ENCODE measurements around the gene LRRC61.
A peak's percentile ranks its signal among the peaks of the same experiment; 100 is the strongest.
"Not testable (repeated sequence)": the region's sequence is repeated elsewhere in the genome, so short reads cannot be mapped to it uniquely, and the experiment has no call there.

Gene LRRC61

GRCh38 chr7:150308575-150308974, 14.6 kb upstream of the LRRC61 start:
- DNase-seq: no peak

- DNase-seq: no peak
Measured at GRCh38 chr7:150311146-150311545, 12.0 kb upstream of the LRRC61 start.

DNA sequence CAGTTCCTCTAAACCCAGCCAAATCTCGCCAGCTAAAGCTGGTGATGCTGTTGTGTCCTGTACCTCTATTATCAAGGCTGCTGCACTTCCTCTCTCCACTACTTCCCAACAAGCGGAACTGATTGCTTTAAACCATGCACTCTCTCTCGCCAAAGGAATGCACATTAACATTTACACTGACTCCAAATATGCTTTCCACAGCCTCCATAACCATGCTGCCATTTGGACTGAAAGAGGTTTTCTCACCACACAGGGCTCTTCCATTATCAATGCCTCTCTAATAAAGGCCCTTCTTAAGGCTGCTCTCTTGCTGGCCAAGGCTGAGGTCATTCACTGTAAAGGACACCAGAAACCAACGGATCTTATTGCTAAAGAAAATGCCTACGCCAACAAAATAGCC, 11.4 kb upstream of the LRRC61 start:
- DNase-seq: no peak

DNA sequence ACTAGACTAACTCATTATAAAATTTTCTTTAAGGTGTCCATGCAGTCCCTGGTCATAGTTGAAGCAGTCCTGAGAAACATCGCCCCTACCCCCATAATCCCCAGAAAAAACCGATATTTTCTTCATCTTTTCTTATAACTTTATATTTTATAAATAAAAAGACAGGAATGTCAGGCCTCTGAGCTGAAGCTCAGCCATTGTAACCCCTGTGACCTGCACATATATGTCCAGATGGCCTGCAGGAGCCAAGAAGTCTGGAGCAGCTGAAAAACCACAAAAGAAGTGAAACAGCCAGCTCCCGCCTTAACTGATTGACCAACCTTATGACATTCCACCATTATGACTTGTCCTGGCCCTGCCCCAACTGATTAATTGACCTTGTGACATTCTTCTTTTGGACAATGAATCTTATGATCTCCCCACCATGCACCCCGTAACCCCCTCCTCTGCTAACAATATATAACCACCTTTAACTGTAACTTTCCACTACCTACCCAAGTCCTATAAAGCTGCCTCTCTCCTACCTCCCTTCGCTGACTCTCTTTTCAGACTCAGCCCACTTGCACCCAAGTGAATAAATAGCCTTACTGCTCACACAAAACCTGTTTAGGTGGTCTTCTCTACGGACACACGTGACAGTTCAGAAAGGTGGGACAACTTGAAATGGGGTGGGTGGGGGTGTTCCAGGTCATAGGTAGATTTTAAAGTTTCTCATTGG, 10.3 kb upstream of the LRRC61 start:
- not testable (repeated sequence) for DNase-seq

DNA sequence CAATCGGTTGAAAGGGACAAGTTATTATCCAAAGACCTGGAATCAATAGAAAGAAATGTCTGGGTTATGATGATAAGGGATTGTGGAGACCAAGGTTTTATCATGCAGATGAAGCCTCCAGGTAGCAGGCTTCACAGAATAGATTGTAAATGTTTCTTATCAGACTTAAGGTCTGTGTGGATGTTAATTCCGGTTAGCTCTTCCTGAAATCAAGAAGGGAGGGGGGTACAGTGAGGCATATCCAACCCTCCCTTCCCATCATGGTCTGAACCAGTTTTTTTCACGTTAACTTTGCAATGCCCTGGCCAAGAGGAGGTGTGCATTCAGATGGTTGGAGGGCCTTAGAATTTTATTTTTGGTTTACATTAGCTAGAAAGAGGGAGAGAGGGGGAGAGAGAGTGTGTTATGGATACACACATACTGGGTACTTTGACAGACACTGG, 9.8 kb upstream of the LRRC61 start:
- DNase-seq: no peak

DNA sequence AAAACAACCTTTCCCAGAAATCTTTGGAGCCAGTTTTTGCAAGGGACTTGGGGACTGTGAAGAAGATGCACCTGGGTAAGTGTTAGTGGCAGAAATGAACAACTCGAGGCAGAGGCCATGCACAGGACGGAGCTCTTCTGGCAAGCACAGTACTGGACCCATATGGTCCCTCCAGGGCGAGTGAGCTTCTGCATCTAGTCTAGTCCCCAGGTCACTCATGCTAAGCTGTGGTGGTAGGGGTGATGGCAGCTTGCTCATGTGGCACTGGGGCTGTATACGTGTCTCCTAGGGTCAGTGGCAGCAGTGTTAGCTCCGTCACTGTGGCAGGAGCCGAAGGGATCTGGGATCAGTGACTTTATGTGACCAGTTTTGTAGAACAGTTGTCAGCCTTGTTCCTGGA, 9.3 kb upstream of the LRRC61 start:
- no peak for DNase-seq

DNA sequence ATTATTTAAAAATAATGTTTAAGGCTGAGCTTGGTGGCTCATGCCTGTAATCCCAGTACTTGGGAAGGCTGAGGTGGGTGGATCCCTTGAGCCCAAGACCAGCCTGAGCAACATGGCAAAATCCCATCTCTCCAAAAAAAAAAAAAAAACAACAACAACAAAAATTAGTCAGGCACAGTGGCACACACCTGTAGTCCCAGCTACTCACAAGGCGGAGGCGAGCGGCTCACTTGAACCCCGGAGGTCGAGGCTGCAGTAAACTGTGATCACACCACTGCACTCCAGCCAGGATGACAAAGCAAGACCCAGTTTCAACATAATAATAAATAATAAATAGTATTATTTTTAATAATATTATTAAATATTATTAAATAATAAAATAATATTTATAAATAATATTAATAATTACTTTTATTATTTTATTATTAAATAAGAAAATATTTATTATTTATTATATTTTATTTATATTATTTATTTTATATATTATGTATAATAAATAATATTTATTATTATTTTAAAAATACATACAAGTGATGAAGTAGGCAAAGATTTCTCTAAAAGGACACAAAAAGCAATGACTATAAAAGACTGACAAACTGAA, 8.4 kb upstream of the LRRC61 start:
- no peak for DNase-seq

GRCh38 chr7:150316987-150317386, 6.2 kb upstream of the LRRC61 start:
- DNase-seq: not testable (repeated sequence)

GRCh38 chr7:150317748-150318444, 5.3 kb upstream of the LRRC61 start:
- DNase-seq: no peak

GRCh38 chr7:150321788-150322113, 1.4 kb upstream of the LRRC61 start:
- no peak for DNase-seq

GRCh38 chr7:150322114-150322832, 882 bp upstream of the LRRC61 start:
- peak; percentile 38 for DNase-seq

DNA sequence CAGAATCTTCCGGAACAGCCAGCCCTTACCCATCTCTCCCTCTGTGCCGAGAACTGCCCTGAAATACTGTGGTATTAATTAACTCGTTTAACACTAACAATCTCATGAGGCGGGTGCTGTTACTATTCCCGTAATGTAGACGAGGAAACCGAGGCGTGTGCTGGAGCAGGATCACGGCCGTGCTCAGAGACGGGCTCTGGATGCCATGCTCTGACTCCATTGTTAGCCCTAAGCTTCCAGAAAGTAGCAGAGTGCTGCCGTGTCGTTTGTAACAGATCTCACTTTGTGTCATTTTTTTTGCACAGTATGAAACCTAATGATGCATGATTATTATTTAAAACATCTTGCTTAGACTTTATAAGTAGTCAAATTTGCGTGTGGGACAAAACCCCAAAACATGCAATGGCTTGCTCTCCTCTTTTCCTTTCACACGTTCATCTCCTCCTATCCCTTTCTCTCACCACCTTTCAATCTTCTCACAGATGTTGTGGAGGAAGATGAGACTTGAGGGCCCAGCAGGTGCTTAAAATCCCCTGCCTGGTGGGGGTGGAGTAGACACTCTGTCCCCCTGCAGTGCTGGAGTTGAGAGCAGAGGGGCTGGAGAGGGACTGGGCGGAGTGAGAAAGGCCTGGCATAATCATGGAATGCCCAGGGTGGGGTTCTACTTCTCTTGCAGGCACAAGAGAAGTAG, 672 bp downstream of the LRRC61 start:
- DNase-seq: peak; percentile 61

DNA sequence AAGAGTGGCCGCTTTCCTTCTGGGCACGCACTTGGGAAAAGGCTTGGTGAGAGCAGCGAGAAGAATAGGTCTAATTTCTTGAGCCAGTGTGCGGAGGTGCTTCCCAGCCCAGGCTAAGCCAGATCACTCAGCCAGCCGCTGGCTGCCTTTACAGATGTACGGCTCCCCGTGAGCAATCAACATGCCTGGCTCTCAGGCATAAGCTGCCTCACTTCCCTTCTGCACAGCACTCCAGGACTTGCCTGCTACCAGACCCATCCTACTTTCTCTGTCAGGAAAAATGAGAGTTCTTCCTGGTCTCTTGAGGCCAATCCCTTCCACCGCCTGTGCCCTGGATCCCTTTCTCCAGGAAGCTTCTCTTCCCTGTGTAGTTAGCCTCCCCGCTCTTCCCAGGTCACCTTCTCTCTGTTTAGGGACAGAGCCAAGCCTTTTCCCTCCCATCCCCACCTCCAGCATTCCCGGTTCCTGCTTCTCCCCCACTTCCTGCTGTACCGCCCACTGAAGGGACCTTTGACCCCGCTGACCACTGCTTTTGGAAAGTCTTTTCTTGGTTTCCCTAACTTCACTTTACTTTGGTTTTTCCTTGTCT, 1.3 kb downstream of the LRRC61 start:
- DNase-seq: peak; percentile 61

DNA sequence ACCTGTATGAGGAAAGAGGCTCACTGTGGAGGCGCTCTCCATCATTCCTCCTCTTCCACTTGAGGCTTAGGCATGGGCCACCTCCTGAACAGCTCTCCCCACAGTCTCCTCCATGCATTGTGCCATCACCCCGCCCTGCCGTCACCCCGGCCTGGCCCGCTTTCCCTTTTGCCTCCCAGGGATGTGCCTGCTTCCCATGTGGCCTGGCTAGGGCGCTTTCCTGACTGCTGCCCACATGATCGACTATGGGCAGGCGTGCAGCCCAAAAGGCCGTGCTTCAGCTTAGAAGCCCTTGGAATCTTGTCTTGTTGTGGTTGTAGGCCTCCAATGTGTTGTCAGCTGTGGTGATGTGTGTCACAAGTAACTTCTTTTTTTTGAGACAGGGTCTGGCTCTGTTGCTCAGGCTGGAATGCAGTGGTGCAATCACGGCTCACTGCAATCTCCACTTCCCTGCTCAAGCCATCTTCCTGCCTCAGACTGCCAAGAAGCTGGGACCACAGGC, 2.0 kb downstream of the LRRC61 start:
- DNase-seq: no peak

GRCh38 chr7:150325901-150326300, 2.7 kb downstream of the LRRC61 start:
- DNase-seq: no peak

DNA sequence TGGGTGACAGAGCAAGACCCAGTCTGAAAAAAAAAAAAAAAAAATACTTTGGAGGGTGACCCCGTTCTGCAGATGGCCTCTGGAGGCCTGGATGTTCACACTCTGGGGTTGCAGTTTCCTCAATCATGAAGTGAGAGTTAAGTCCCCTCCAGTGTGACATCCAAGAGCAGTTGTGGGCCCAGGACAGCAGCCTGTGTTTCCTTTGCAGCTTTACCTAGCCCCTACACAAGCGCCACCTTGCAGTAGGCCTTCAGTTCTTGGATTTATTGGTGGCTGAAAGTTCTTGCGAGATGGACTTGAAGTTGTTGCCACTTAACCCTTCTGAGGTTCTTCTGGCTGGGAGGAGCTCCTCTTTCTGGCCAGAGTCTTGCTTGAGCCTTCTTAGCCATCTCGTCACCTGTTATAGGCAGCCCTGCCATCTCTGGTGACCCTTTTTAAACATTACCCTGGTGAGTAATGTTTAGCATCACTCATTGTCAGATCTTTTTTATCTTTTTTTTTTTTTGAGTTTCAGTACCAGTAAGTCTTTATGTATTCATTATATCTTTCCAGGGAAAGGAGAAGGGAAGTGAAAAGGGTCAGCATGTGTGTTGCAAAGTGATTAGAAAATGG, 3.6 kb downstream of the LRRC61 start:
- DNase-seq: no peak

- DNase-seq: no peak
Measured at GRCh38 chr7:150327308-150327707, 4.2 kb downstream of the LRRC61 start.

- DNase-seq: no peak
Measured at GRCh38 chr7:150329331-150330120, 6.4 kb downstream of the LRRC61 start.

DNA sequence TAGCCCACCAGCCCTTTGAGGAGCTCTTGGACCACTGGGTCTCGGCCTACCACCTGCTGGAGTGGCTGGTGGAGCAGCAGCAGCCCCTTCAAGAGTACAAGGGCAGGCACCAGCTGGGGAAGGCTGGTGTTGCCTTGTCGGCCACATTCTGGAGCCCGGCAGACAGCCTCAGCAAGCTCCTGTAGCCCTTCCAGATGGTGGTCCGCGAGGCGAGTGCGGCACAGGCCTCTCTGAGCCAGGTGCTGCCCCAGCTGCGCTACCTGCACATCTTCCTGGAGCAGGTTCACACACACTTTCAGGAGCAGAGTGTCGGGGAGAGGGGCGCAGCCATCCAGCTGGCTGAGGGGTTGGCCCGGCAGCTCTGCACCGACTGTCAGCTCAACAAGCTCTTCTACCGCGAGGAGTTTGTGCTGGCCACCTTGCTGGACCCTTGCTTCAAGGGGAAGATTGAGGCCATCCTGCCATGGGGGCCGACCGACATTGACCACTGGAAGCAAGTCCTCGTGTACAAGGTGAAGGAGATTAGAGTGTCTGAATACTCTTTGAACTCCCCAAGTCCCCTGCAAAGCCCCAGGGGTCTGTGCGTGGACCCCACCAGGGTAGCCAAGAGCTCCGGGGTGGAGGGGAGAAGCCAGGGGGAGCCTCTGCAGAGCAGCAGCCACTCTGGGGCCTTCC, 7.2 kb downstream of the LRRC61 start:
- no peak for DNase-seq

DNA sequence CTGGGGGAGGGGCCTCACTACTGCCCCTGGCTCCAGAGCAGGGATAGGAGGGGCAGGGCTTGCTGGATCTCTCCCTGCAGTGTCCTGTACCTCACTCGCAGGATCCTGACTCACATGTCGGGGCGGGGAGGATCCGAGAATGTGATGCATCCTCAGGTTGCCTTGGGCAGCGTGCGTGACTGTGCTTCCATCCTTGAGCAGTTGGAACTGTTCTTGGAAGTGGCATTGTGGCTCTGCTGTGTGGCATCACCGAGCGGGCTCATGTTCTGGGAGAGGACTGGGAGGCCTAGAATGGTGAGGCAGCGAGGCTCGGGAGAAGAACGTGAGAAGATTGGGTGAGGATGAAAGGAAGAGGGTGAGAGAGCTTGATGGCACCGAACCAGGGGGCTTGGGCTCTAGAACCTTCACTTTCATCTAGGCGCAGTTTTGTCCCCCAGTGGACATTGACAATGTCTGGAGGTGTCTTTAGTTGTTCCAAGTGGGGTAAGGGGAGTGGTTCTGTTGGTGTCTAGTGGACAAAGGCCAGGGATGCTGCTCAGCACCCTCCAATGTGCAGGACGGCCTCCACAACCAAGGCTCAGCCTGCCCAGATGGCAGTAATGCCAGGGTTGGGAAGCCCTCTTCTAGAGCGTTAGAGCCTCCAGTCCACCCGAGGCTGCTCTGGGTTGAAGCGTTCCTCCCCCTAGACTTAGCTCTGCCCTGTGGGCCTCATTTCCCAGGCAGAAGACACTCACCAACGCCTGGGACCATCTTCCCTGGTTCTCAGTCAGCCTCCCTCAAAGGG, 9.9 kb downstream of the LRRC61 start:
- no peak for DNase-seq
